CD4-positive, alpha-beta T cell treated with Interleukin-17A for 4 hours (primary cell): ENCODE results near the gene BIRC7.
"Not testable (repeated sequence)": the region's sequence is repeated elsewhere in the genome, so short reads cannot be mapped to it uniquely, and the experiment has no call there.

Experiments
- DNase-seq: peaks from one replicate; pipeline ENCODE4 v3.0.0-alpha.2; 2020; ENCODE audit warnings: mixed read lengths

BIRC7 gene

GRCh38 chr20:63249891-63250290 is 14.2 kb downstream of the BIRC7 start:
- DNase-seq, result no peak

- DNase-seq, result not testable (repeated sequence)
Measured at GRCh38 chr20:63251350-63251749, 15.6 kb downstream of the BIRC7 start.

- DNase-seq, result no peak
Measured at GRCh38 chr20:63252284-63252711, 16.6 kb downstream of the BIRC7 start.

GRCh38 chr20:63253065-63253437 is 17.3 kb downstream of the BIRC7 start:
- DNase-seq, result no peak

- no peak for DNase-seq
Measured at GRCh38 chr20:63253438-63254231, 17.9 kb downstream of the BIRC7 start.

GRCh38 chr20:63254232-63254605 is 18.5 kb downstream of the BIRC7 start, which contains the start of gene NKAIN4:
Gene NKAIN4 (minus strand): TSS chr20:63254463. CDS start chr20:63254450, 13 bp downstream.
- no peak for DNase-seq

- DNase-seq, result no peak
Measured at GRCh38 chr20:63254606-63255384, 19.1 kb downstream of the BIRC7 start.

GRCh38 chr20:63255931-63256704 is 20.4 kb downstream of the BIRC7 start:
- no peak for DNase-seq

- no peak for DNase-seq
Measured at GRCh38 chr20:63256954-63257353, 21.2 kb downstream of the BIRC7 start.

GRCh38 chr20:63257629-63258028 is 21.9 kb downstream of the BIRC7 start:
- no peak for DNase-seq

GRCh38 chr20:63258781-63259180 is 23.1 kb downstream of the BIRC7 start:
- no peak for DNase-seq

- no peak for DNase-seq
Measured at GRCh38 chr20:63259734-63260460, 24.2 kb downstream of the BIRC7 start.

- no peak for DNase-seq
Measured at GRCh38 chr20:63260521-63260920, 24.8 kb downstream of the BIRC7 start.

- DNase-seq, result no peak
Measured at GRCh38 chr20:63261060-63261794, 25.5 kb downstream of the BIRC7 start.

- no peak for DNase-seq
Measured at GRCh38 chr20:63261795-63262528, 26.3 kb downstream of the BIRC7 start.

GRCh38 chr20:63262836-63263235 is 27.1 kb downstream of the BIRC7 start:
- no peak for DNase-seq

- DNase-seq, result no peak
Measured at GRCh38 chr20:63264000-63264399, 28.3 kb downstream of the BIRC7 start.

GRCh38 chr20:63264519-63264918 is 28.8 kb downstream of the BIRC7 start:
- no peak for DNase-seq

GRCh38 chr20:63265891-63266515 is 30.3 kb downstream of the BIRC7 start:
- no peak for DNase-seq

GRCh38 chr20:63267691-63268090 is 32.0 kb downstream of the BIRC7 start:
- DNase-seq, result no peak

GRCh38 chr20:63268256-63268655 is 32.6 kb downstream of the BIRC7 start:
- DNase-seq, result no peak
